Renal pelvis (tissue), 4 donors: ENCODE results near the gene GARIN5B. TPM values are rescaled to one million over a fixed set of nuclear protein-coding genes. Genes with fewer than 3 reads are reported as not detected.

Source experiments
- DNase-seq: peaks from one replicate; pipeline ENCODE4 v3.0.0-alpha.2; 2013
- polyA plus RNA-seq, 3 donors: library from polyadenylated mRNA; unstranded; fragments of 120-200 nt; gene quantifications; one replicate each; pipeline ENCODE4 v1.2.1, GENCODE V29; 2013; ENCODE audit not compliant: insufficient read length in 3 of 3

The GARIN5B gene
- polyA plus RNA-seq, 3 donors, result 0.13 to 0.31 (median 0.14) TPM

GRCh38 chr19:55324662-55325061 lies 38.4 kb downstream of the GARIN5B start:
- no peak for DNase-seq

GRCh38 chr19:55322204-55322885 lies 40.7 kb downstream of the GARIN5B start:
- no peak for DNase-seq

GRCh38 chr19:55321466-55322137 lies 41.5 kb downstream of the GARIN5B start:
- DNase-seq, result no peak

- no peak for DNase-seq
Observed at GRCh38 chr19:55320844-55321419, 42.1 kb downstream of the GARIN5B start.

- DNase-seq, result no peak
Observed at GRCh38 chr19:55319785-55320184, 43.3 kb downstream of the GARIN5B start.

- no peak for DNase-seq
Observed at GRCh38 chr19:55316646-55317045, 46.4 kb downstream of the GARIN5B start.

- no peak for DNase-seq
Observed at GRCh38 chr19:55315956-55316525, 47.0 kb downstream of the GARIN5B start.

- DNase-seq, result no peak
Observed at GRCh38 chr19:55314396-55314795, 48.7 kb downstream of the GARIN5B start.

- DNase-seq, result no peak
Observed at GRCh38 chr19:55312621-55313512, 50.2 kb downstream of the GARIN5B start.

GRCh38 chr19:55311797-55312196 lies 51.3 kb downstream of the GARIN5B start:
- DNase-seq, result no peak

- DNase-seq, result no peak
Observed at GRCh38 chr19:55311397-55311796, 51.7 kb downstream of the GARIN5B start.

GRCh38 chr19:55310498-55310897 lies 52.6 kb downstream of the GARIN5B start:
- DNase-seq, result no peak

GRCh38 chr19:55309448-55309847 lies 53.6 kb downstream of the GARIN5B start:
- no peak for DNase-seq

GRCh38 chr19:55308281-55308680 lies 54.8 kb downstream of the GARIN5B start:
- no peak for DNase-seq

- no peak for DNase-seq
Observed at GRCh38 chr19:55306712-55307111, 56.3 kb downstream of the GARIN5B start.

GRCh38 chr19:55305983-55306562 lies 57.0 kb downstream of the GARIN5B start:
- DNase-seq, result no peak

- no peak for DNase-seq
Observed at GRCh38 chr19:55305491-55305890, 57.6 kb downstream of the GARIN5B start.

- no peak for DNase-seq
Observed at GRCh38 chr19:55304980-55305379, 58.1 kb downstream of the GARIN5B start.
